ENCODE measurements around the gene MAPK8IP2.

- TF ChIP-seq POLR2AphosphoS5 (IDR thresholded peaks at IDR 0.05; ENCODE audit: low read depth, low read length) (no peak), TAF1 (IDR thresholded peaks at IDR 0.05; ENCODE audit: borderline replicate concordance, insufficient read depth, low read length) (no peak), FOXP2 (optimal IDR thresholded peaks at IDR 0.05; ENCODE audit: borderline replicate concordance, extremely low read depth, extremely low read length, insufficient read depth) (no peak)
Measured at GRCh38 chr22:50573491-50574382, 26.9 kb upstream of the MAPK8IP2 start.
